GM23338 (cell line): Measurements from ENCODE around the gene PCDH12. TPM values are rescaled to one million over a fixed set of nuclear protein-coding genes. Genes with fewer than 3 reads are reported as not detected.

ENCODE experiments used
- ATAC-seq: fragments of 200-7000 bp; cut with Tn5 transposase; 3 replicates; pipeline ENCODE4 v1.9.1; 2020
- DNase-seq: peaks from one replicate; pipeline ENCODE4 v3.0.0-alpha.2; 2015; ENCODE audit warnings: low spot score
- H2AFZ ChIP-seq: fragments of 200-600 bp; sonication (generic); 2 replicates; pipeline ENCODE4 v1.8.0; 2016; ENCODE audit warnings: antibody characterized with exemption, mild to moderate bottlenecking, moderate library complexity
- H3F3A ChIP-seq: fragments of 200-600 bp; sonication (generic); replicated peaks from 2 replicates; pipeline ENCODE4 v1.8.0; 2017; ENCODE audit warnings: antibody characterized with exemption, mixed run types, low read depth
- H3K27ac ChIP-seq: fragments of 200-600 bp; sonication (generic); 2 replicates; pipeline ENCODE4 v1.6.1; 2016; ENCODE audit warnings: low read depth
- H3K27me3 ChIP-seq: fragments of 200-600 bp; sonication (generic); 2 replicates; pipeline ENCODE4 v1.8.0; 2016; ENCODE audit warnings: mild to moderate bottlenecking, mixed run types, moderate library complexity; ENCODE audit not compliant: insufficient read depth
- H3K36me3 ChIP-seq: fragments of 200-600 bp; sonication (generic); 2 replicates; pipeline ENCODE4 v1.8.0; 2016; ENCODE audit warnings: mild to moderate bottlenecking; ENCODE audit not compliant: insufficient read depth
- H3K4me1 ChIP-seq: fragments of 200-600 bp; sonication (generic); 2 replicates; pipeline ENCODE4 v1.8.0; 2016; ENCODE audit warnings: mild to moderate bottlenecking, moderate library complexity; ENCODE audit not compliant: insufficient read depth
- H3K4me2 ChIP-seq: fragments of 200-600 bp; sonication (generic); 2 replicates; pipeline ENCODE4 v1.7.1; 2017; ENCODE audit warnings: mixed run types
- H3K4me3 ChIP-seq: fragments of 200-600 bp; sonication (generic); 2 replicates; pipeline ENCODE4 v1.6.1; 2016; ENCODE audit warnings: mixed run types
- H3K79me2 ChIP-seq: fragments of 200-600 bp; sonication (generic); replicated peaks from 2 replicates; pipeline ENCODE4 v1.8.0; 2017; ENCODE audit warnings: mild to moderate bottlenecking; ENCODE audit not compliant: insufficient read depth
- H3K9me2 ChIP-seq: fragments of 200-600 bp; sonication (generic); 2 replicates; pipeline ENCODE4 v1.8.0; 2017; ENCODE audit not compliant: insufficient read depth
- H4K20me1 ChIP-seq: fragments of 200-600 bp; sonication (generic); replicated peaks from 2 replicates; pipeline ENCODE4 v1.8.0; 2017; ENCODE audit warnings: mild to moderate bottlenecking; ENCODE audit not compliant: insufficient read depth
- H3K27ac Mint-ChIP-seq: 2 replicates; pipeline ENCODE4 v1.8.0; 2020; ENCODE audit warnings: inconsistent platforms, mild to moderate bottlenecking, moderate library complexity, mixed read lengths
- H3K27me3 Mint-ChIP-seq: 3 replicates; pipeline ENCODE4 v1.8.0; 2022; ENCODE audit warnings: low read depth, mild to moderate bottlenecking, moderate library complexity, mixed read lengths, inconsistent platforms; ENCODE audit not compliant: insufficient read depth, poor library complexity
- H3K36me3 Mint-ChIP-seq: 3 replicates; pipeline ENCODE4 v1.8.0; 2021; ENCODE audit warnings: low read depth, mild to moderate bottlenecking, inconsistent platforms, moderate library complexity, mixed read lengths
- H3K4me1 Mint-ChIP-seq: 3 replicates; pipeline ENCODE4 v1.8.0; 2020; ENCODE audit warnings: mild to moderate bottlenecking, inconsistent platforms, mixed read lengths
- H3K4me3 Mint-ChIP-seq: 3 replicates; pipeline ENCODE4 v1.8.0; 2021; ENCODE audit warnings: moderate library complexity, mild to moderate bottlenecking, inconsistent platforms, mixed read lengths
- H3K9me3 Mint-ChIP-seq: 3 replicates; pipeline ENCODE4 v1.8.0; 2020; ENCODE audit warnings: moderate library complexity, mild to moderate bottlenecking, inconsistent platforms, mixed read lengths
- CREB1 ChIP-seq: fragments of 250-450 bp; sonication (Bioruptor Pico); IDR thresholded peaks from 2 replicates; pipeline ENCODE4 v1.5.0; 2020; ENCODE audit warnings: low read depth, mild to moderate bottlenecking, moderate library complexity
- EZH2 ChIP-seq: fragments of 200-600 bp; sonication (generic); IDR thresholded peaks from one replicate; pipeline ENCODE4 v1.8.0; 2017; ENCODE audit warnings: antibody characterized with exemption, mild to moderate bottlenecking, low read depth; ENCODE audit not compliant: unreplicated experiment
- EZH2phosphoT487 ChIP-seq: fragments of 200-600 bp; sonication (generic); IDR thresholded peaks from one replicate; pipeline ENCODE4 v1.8.1; 2018; ENCODE audit warnings: antibody characterized with exemption; ENCODE audit not compliant: unreplicated experiment
- JUNB ChIP-seq: IDR thresholded peaks from one replicate; pipeline ENCODE4 v1.6.1; 2016; ENCODE audit warnings: antibody characterized with exemption; ENCODE audit not compliant: unreplicated experiment
- POLR2AphosphoS5 ChIP-seq: IDR thresholded peaks from 2 replicates; pipeline ENCODE4 v1.6.1; 2016; ENCODE audit warnings: antibody characterized with exemption, low read depth
- STAT1 ChIP-seq: IDR thresholded peaks from one replicate; pipeline ENCODE4 v1.6.1; 2016; ENCODE audit warnings: antibody characterized with exemption; ENCODE audit not compliant: unreplicated experiment
- ZNF114 ChIP-seq: fragments of 250-450 bp; sonication (Bioruptor Pico); IDR thresholded peaks from 2 replicates; pipeline ENCODE4 v1.5.0; 2020; ENCODE audit warnings: mild to moderate bottlenecking, moderate library complexity
- ZNF331 ChIP-seq: fragments of 250-450 bp; sonication (Bioruptor Pico); IDR thresholded peaks from 2 replicates; pipeline ENCODE4 v1.5.0; 2020; ENCODE audit warnings: low read depth, mild to moderate bottlenecking, moderate library complexity
- polyA plus RNA-seq: library from polyadenylated mRNA; unstranded; fragments of >200 nt; fragmentation: Nextera tagmentation; extraction: Ambion mirVana; gene quantifications from 2 replicates; pipeline ENCODE4 v1.2.1, GENCODE V29; 2016
- total RNA-seq: library from RNA; depleted of rRNA; stranded (reverse); fragments of >200 nt; shearing (Covaris generic); gene quantifications from 2 replicates; pipeline ENCODE4 v1.2.3, GENCODE V29; 2014
- TF ChIP-seq, protein P1 (sequence below): IDR thresholded peaks from 2 replicates; pipeline ENCODE4 v1.6.1; 2016; ENCODE audit warnings: antibody characterized with exemption
- TF ChIP-seq, protein P2 (sequence below), 2 experiments: fragments of 200-600 bp in 1 of 2; sonication (generic) in 1 of 2; conservative IDR thresholded peaks; 2 replicates each; pipeline versions ENCODE4 v1.5.1 to v1.6.1; 2016 to 2017; ENCODE audit warnings: antibody characterized with exemption in 2 of 2, low read depth in 2 of 2, mild to moderate bottlenecking in 2 of 2, moderate library complexity in 1 of 2
- TF ChIP-seq, protein P3 (sequence below): IDR thresholded peaks from one replicate; pipeline ENCODE4 v1.6.1; 2018; ENCODE audit warnings: antibody characterized with exemption; ENCODE audit not compliant: unreplicated experiment
- TF ChIP-seq, protein P4 (sequence below): fragments of 250-450 bp; sonication (Bioruptor Pico); IDR thresholded peaks from 2 replicates; pipeline ENCODE4 v1.5.0; 2020; ENCODE audit warnings: mild to moderate bottlenecking, moderate library complexity

PCDH12 gene
- total and polyA plus RNA-seq, 2 experiments from 2014 or later, result 0.14 to 0.29 TPM

DNA sequence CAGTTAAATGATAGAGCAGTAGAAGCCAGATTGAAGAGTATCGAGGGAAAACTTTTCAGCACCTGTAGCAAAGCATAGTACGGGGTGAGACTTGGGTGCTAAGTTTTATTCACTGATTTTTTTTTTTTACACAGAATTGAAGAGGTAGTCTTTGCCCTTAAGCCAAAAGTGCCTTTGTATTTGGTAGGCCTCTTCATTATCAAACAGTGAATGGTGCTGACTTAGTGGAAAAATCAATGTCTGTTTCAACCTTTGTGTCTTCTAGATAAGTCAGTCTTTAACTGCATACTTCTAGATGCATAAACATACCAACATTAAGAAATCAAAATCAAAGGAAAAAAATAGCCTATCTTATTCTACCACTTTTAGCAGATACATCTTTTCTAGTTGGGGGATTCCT lies 24.6 kb upstream of the PCDH12 start (continued):
- TF ChIP-seq, protein P1, sequence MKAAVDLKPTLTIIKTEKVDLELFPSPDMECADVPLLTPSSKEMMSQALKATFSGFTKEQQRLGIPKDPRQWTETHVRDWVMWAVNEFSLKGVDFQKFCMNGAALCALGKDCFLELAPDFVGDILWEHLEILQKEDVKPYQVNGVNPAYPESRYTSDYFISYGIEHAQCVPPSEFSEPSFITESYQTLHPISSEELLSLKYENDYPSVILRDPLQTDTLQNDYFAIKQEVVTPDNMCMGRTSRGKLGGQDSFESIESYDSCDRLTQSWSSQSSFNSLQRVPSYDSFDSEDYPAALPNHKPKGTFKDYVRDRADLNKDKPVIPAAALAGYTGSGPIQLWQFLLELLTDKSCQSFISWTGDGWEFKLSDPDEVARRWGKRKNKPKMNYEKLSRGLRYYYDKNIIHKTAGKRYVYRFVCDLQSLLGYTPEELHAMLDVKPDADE, result no peak

DNA sequence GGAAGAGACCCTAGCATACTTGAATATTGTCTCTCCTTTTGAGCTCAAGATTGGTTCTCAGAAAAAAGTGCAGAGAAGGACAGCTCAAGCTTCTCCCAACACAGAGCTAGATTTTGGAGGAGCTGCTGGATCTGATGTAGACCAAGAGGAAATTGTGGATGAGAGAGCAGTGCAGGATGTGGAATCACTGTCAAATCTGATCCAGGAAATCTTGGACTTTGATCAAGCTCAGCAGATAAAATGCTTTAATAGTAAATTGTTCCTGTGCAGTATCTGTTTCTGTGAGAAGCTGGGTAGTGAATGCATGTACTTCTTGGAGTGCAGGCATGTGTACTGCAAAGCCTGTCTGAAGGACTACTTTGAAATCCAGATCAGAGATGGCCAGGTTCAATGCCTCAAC lies 20.4 kb upstream of the PCDH12 start:
- Histone ChIP-seq H3F3A (no peaks in the 10 kb centered on the region), H3K27ac (no peak overlapping the region), H3K4me3 (no peak overlapping the region), H4K20me1 (no peaks in the 10 kb centered on the region), H3K4me1 (no peaks in the 10 kb centered on the region), H3K79me2 (no peaks in the 10 kb centered on the region), H3K9me2 (no peaks in the 10 kb centered on the region), H3K4me2 (no peak overlapping the region), H3K27me3 (no peaks in the 10 kb centered on the region), H3K36me3 (peaks cover 28% of the 10 kb centered on the region; the same call in 1 of the 2 replicates), H2AFZ (no peak overlapping the region)
- DNase-seq (no peak), ATAC-seq (no peak)
- H3K36me3 Mint-ChIP-seq, result peaks cover 28% of the 10 kb centered on the region
- no peak overlapping the region for H3K27ac Mint-ChIP-seq
- H3K4me3 Mint-ChIP-seq, result no peak overlapping the region
- H3K4me1 Mint-ChIP-seq, result no peaks in the 10 kb centered on the region
- TF ChIP-seq ZNF331 (CRISPR knock-in tag) (no peak), STAT1 (no peak), JUNB (no peak), CREB1 (no peak), EZH2 (no peak), EZH2phosphoT487 (no peak), ZNF114 (CRISPR knock-in tag) (no peak), POLR2AphosphoS5 (no peak)
- TF ChIP-seq, protein P2, sequence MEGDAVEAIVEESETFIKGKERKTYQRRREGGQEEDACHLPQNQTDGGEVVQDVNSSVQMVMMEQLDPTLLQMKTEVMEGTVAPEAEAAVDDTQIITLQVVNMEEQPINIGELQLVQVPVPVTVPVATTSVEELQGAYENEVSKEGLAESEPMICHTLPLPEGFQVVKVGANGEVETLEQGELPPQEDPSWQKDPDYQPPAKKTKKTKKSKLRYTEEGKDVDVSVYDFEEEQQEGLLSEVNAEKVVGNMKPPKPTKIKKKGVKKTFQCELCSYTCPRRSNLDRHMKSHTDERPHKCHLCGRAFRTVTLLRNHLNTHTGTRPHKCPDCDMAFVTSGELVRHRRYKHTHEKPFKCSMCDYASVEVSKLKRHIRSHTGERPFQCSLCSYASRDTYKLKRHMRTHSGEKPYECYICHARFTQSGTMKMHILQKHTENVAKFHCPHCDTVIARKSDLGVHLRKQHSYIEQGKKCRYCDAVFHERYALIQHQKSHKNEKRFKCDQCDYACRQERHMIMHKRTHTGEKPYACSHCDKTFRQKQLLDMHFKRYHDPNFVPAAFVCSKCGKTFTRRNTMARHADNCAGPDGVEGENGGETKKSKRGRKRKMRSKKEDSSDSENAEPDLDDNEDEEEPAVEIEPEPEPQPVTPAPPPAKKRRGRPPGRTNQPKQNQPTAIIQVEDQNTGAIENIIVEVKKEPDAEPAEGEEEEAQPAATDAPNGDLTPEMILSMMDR (conservative IDR thresholded peaks at IDR 0.05; ENCODE audit: low read depth in 2 of 2), result no peak
- TF ChIP-seq, protein P1, result no peak
- TF ChIP-seq, protein P3, sequence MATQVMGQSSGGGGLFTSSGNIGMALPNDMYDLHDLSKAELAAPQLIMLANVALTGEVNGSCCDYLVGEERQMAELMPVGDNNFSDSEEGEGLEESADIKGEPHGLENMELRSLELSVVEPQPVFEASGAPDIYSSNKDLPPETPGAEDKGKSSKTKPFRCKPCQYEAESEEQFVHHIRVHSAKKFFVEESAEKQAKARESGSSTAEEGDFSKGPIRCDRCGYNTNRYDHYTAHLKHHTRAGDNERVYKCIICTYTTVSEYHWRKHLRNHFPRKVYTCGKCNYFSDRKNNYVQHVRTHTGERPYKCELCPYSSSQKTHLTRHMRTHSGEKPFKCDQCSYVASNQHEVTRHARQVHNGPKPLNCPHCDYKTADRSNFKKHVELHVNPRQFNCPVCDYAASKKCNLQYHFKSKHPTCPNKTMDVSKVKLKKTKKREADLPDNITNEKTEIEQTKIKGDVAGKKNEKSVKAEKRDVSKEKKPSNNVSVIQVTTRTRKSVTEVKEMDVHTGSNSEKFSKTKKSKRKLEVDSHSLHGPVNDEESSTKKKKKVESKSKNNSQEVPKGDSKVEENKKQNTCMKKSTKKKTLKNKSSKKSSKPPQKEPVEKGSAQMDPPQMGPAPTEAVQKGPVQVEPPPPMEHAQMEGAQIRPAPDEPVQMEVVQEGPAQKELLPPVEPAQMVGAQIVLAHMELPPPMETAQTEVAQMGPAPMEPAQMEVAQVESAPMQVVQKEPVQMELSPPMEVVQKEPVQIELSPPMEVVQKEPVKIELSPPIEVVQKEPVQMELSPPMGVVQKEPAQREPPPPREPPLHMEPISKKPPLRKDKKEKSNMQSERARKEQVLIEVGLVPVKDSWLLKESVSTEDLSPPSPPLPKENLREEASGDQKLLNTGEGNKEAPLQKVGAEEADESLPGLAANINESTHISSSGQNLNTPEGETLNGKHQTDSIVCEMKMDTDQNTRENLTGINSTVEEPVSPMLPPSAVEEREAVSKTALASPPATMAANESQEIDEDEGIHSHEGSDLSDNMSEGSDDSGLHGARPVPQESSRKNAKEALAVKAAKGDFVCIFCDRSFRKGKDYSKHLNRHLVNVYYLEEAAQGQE, result no peak
- TF ChIP-seq, protein P4, sequence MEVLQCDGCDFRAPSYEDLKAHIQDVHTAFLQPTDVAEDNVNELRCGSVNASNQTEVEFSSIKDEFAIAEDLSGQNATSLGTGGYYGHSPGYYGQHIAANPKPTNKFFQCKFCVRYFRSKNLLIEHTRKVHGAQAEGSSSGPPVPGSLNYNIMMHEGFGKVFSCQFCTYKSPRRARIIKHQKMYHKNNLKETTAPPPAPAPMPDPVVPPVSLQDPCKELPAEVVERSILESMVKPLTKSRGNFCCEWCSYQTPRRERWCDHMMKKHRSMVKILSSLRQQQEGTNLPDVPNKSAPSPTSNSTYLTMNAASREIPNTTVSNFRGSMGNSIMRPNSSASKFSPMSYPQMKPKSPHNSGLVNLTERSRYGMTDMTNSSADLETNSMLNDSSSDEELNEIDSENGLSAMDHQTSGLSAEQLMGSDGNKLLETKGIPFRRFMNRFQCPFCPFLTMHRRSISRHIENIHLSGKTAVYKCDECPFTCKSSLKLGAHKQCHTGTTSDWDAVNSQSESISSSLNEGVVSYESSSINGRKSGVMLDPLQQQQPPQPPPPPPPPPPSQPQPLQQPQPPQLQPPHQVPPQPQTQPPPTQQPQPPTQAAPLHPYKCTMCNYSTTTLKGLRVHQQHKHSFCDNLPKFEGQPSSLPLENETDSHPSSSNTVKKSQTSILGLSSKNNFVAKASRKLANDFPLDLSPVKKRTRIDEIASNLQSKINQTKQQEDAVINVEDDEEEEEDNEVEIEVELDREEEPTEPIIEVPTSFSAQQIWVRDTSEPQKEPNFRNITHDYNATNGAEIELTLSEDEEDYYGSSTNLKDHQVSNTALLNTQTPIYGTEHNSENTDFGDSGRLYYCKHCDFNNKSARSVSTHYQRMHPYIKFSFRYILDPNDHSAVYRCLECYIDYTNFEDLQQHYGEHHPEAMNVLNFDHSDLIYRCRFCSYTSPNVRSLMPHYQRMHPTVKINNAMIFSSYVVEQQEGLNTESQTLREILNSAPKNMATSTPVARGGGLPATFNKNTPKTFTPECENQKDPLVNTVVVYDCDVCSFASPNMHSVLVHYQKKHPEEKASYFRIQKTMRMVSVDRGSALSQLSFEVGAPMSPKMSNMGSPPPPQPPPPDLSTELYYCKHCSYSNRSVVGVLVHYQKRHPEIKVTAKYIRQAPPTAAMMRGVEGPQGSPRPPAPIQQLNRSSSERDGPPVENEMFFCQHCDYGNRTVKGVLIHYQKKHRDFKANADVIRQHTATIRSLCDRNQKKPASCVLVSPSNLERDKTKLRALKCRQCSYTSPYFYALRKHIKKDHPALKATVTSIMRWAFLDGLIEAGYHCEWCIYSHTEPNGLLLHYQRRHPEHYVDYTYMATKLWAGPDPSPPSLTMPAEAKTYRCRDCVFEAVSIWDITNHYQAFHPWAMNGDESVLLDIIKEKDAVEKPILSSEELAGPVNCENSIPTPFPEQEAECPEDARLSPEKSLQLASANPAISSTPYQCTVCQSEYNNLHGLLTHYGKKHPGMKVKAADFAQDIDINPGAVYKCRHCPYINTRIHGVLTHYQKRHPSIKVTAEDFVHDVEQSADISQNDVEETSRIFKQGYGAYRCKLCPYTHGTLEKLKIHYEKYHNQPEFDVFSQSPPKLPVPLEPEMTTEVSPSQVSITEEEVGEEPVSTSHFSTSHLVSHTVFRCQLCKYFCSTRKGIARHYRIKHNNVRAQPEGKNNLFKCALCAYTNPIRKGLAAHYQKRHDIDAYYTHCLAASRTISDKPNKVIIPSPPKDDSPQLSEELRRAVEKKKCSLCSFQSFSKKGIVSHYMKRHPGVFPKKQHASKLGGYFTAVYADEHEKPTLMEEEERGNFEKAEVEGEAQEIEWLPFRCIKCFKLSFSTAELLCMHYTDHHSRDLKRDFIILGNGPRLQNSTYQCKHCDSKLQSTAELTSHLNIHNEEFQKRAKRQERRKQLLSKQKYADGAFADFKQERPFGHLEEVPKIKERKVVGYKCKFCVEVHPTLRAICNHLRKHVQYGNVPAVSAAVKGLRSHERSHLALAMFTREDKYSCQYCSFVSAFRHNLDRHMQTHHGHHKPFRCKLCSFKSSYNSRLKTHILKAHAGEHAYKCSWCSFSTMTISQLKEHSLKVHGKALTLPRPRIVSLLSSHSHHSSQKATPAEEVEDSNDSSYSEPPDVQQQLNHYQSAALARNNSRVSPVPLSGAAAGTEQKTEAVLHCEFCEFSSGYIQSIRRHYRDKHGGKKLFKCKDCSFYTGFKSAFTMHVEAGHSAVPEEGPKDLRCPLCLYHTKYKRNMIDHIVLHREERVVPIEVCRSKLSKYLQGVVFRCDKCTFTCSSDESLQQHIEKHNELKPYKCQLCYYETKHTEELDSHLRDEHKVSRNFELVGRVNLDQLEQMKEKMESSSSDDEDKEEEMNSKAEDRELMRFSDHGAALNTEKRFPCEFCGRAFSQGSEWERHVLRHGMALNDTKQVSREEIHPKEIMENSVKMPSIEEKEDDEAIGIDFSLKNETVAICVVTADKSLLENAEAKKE, result no peak
- no peaks in the 10 kb centered on the region for H3K27me3 Mint-ChIP-seq
- H3K9me3 Mint-ChIP-seq, result no peaks in the 10 kb centered on the region
